Prostate gland (tissue), 2 donors: ENCODE data around the gene DSN1.

ENCODE experiments used
- POLR2A ChIP-seq: fragments of 450-650 bp; IDR thresholded peaks from one replicate; pipeline ENCODE4 v1.6.1; 2016; ENCODE audit warnings: antibody characterized with exemption, mild to moderate bottlenecking
- POLR2AphosphoS5 ChIP-seq: sonication (generic); formaldehyde crosslinking; IDR thresholded peaks from one replicate; pipeline ENCODE4 v1.6.1; 2017; ENCODE audit warnings: antibody characterized with exemption
- TF ChIP-seq, protein P1 (sequence below), 4 experiments: fragments of 200-600 bp in 2 of 4; fragments of 450-650 bp in 2 of 4; sonication (generic) in 2 of 4; IDR thresholded peaks; 1 replicate in 3 of 4; 2 replicates in 1 of 4; pipeline ENCODE4 v1.5.1; 2016 to 2019; ENCODE audit warnings: antibody characterized with exemption in 4 of 4, mild to moderate bottlenecking in 2 of 4, moderate library complexity in 2 of 4

DNA sequence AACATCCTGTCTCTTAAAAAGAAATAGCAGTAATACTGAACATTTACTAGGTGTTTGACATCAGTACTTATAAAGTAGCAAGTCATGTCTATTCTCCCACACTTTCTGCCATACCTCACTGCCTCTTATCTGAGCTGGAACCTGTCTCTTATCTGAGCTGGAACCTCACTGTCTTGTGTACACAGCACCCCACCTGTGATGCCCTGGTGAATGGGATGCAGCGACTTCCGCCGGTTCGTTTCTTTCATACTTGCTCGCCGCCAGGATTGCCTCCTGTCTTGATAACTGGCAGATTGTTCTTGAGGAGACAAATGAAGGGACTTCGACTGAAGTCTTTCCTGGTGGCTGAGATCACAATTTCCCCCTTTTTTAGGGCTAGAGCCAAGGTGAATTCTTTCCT is 2.9 kb downstream of the DSN1 start:
- no peak for TF ChIP-seq POLR2A
- TF ChIP-seq, protein P1, sequence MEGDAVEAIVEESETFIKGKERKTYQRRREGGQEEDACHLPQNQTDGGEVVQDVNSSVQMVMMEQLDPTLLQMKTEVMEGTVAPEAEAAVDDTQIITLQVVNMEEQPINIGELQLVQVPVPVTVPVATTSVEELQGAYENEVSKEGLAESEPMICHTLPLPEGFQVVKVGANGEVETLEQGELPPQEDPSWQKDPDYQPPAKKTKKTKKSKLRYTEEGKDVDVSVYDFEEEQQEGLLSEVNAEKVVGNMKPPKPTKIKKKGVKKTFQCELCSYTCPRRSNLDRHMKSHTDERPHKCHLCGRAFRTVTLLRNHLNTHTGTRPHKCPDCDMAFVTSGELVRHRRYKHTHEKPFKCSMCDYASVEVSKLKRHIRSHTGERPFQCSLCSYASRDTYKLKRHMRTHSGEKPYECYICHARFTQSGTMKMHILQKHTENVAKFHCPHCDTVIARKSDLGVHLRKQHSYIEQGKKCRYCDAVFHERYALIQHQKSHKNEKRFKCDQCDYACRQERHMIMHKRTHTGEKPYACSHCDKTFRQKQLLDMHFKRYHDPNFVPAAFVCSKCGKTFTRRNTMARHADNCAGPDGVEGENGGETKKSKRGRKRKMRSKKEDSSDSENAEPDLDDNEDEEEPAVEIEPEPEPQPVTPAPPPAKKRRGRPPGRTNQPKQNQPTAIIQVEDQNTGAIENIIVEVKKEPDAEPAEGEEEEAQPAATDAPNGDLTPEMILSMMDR (IDR thresholded peaks at IDR 0.05): no peak
- no peak for TF ChIP-seq POLR2AphosphoS5
